IMR-90 (cell line): ENCODE results near the gene ELOVL5. TPM values are rescaled to one million over a fixed set of nuclear protein-coding genes. Genes with fewer than 3 reads are reported as not detected.

ENCODE experiments used
- ATAC-seq: fragments of 200-7000 bp; cut with Tn5 transposase; 2 replicates; pipeline ENCODE4 v1.9.1; 2020; ENCODE audit warnings: low read depth, mild to moderate bottlenecking, moderate library complexity
- BruUV-seq: library from RNA; stranded (reverse); fragments of 400-500 nt; replicated peaks from 2 replicates; lab custom pipeline; 2021; lab: Mats Ljungman, UMichigan
- CTCF ChIA-PET: fragments of 300-600 bp; formaldehyde crosslinking; extraction: SDS; loops from one replicate; lab custom pipeline; 2021; ENCODE audit warnings: antibody characterized with exemption; lab: Yijun Ruan, JAX
- POLR2A ChIA-PET: fragments of 300-600 bp; sonication (Branson Sonifier 250); formaldehyde crosslinking; loops from one replicate; lab custom pipeline; 2022; ENCODE audit warnings: antibody characterized with exemption; ENCODE audit not compliant: unreplicated experiment; lab: Charles Lee
- DNase-seq: peaks from one replicate; pipeline ENCODE4 v3.0.0; 2013
- H2AFZ ChIP-seq: replicated peaks from 2 replicates; pipeline ENCODE3; 2013; ENCODE audit warnings: low read length, mild to moderate bottlenecking; ENCODE audit not compliant: poor library complexity
- H2AK5ac ChIP-seq: 2 replicates; pipeline ENCODE4 v1.6.1; 2013; ENCODE audit warnings: low read depth, low read length, inconsistent platforms
- H2AK9ac ChIP-seq: replicated peaks from 2 replicates; pipeline ENCODE3; 2013; ENCODE audit warnings: mild to moderate bottlenecking, low read depth, low read length, moderate library complexity; ENCODE audit not compliant: poor library complexity
- H2BK120ac ChIP-seq: 2 replicates; pipeline ENCODE4 v1.6.1; 2013; ENCODE audit warnings: low read depth, low read length, inconsistent platforms
- H2BK15ac ChIP-seq: 3 replicates; pipeline ENCODE4 v1.6.1; 2013; ENCODE audit warnings: low read depth, low read length, inconsistent platforms
- H2BK20ac ChIP-seq: 2 replicates; pipeline ENCODE4 v1.6.1; 2013; ENCODE audit warnings: low read depth, mild to moderate bottlenecking, inconsistent platforms, low read length, moderate library complexity
- H2BK5ac ChIP-seq: 2 replicates; pipeline ENCODE4 v1.6.1; 2013; ENCODE audit warnings: mild to moderate bottlenecking, low read depth, low read length, inconsistent platforms; ENCODE audit not compliant: poor library complexity, severe bottlenecking
- H3K14ac ChIP-seq: replicated peaks from 2 replicates; pipeline ENCODE4 v1.6.1; 2013; ENCODE audit warnings: low read depth, low read length, inconsistent platforms
- H3K18ac ChIP-seq: 2 replicates; pipeline ENCODE4 v1.6.1; 2013; ENCODE audit warnings: low read depth, low read length, control low read depth
- H3K23ac ChIP-seq: 2 replicates; pipeline ENCODE4 v1.6.1; 2013; ENCODE audit warnings: low read depth, low read length, inconsistent platforms
- H3K27ac ChIP-seq: 2 replicates; pipeline ENCODE4 v1.5.1; 2013; ENCODE audit warnings: mild to moderate bottlenecking, control low read depth, low read length; ENCODE audit not compliant: insufficient read depth
- H3K27me3 ChIP-seq: 2 replicates; pipeline ENCODE4 v1.6.1; 2013; ENCODE audit warnings: low read length; ENCODE audit not compliant: control insufficient read depth, insufficient read depth
- H3K36me3 ChIP-seq: 2 replicates; pipeline ENCODE4 v1.6.1; 2013; ENCODE audit warnings: low read length, mixed read lengths; ENCODE audit not compliant: control insufficient read depth, insufficient read depth
- H3K4ac ChIP-seq: 2 replicates; pipeline ENCODE4 v1.6.1; 2013; ENCODE audit warnings: low read depth, low read length, inconsistent platforms
- H3K4me1 ChIP-seq: 2 replicates; pipeline ENCODE4 v1.6.1; 2013; ENCODE audit warnings: low read length, mixed read lengths; ENCODE audit not compliant: control insufficient read depth, insufficient read depth
- H3K4me2 ChIP-seq: 2 replicates; pipeline ENCODE4 v1.6.1; 2013; ENCODE audit warnings: low read depth, mild to moderate bottlenecking, control low read depth, low read length, moderate library complexity
- H3K4me3 ChIP-seq: 2 replicates; pipeline ENCODE4 v1.5.1; 2013; ENCODE audit warnings: low read depth, mild to moderate bottlenecking, control low read depth, low read length, moderate library complexity; ENCODE audit not compliant: insufficient read depth
- H3K56ac ChIP-seq: 2 replicates; pipeline ENCODE4 v1.6.1; 2013; ENCODE audit warnings: low read length, inconsistent platforms; ENCODE audit not compliant: insufficient read depth; ENCODE audit errors: extremely low read depth
- H3K79me1 ChIP-seq, 2 experiments: 2 replicates each; pipeline ENCODE4 v1.6.1; 2013; ENCODE audit warnings: low read length in 2 of 2, inconsistent platforms in 1 of 2, low read depth in 1 of 2
- H3K9ac ChIP-seq: 2 replicates; pipeline ENCODE4 v1.6.1; 2013; ENCODE audit warnings: low read depth, low read length, control low read depth
- H3K9me1 ChIP-seq: 2 replicates; pipeline ENCODE4 v1.6.1; 2013; ENCODE audit warnings: low read length, inconsistent platforms; ENCODE audit not compliant: insufficient read depth
- H3K9me3 ChIP-seq: 2 replicates; pipeline ENCODE4 v1.6.1; 2013; ENCODE audit warnings: low read length; ENCODE audit not compliant: control insufficient read depth, insufficient read depth
- H4K20me1 ChIP-seq: 2 replicates; pipeline ENCODE4 v1.6.1; 2013; ENCODE audit warnings: low read length, inconsistent platforms; ENCODE audit not compliant: insufficient read depth
- H4K5ac ChIP-seq: 2 replicates; pipeline ENCODE4 v1.6.1; 2013; ENCODE audit warnings: mild to moderate bottlenecking, low read depth, low read length, control low read depth
- H4K8ac ChIP-seq, 2 experiments: 2 replicates each; pipeline ENCODE4 v1.6.1; 2013; ENCODE audit warnings: low read depth in 2 of 2, low read length in 2 of 2, control low read depth in 1 of 2, inconsistent platforms in 1 of 2
- H4K91ac ChIP-seq: 2 replicates; pipeline ENCODE4 v1.6.1; 2013; ENCODE audit warnings: low read depth, low read length, inconsistent platforms; ENCODE audit not compliant: insufficient read depth
- CHD1 ChIP-seq: IDR thresholded peaks from 2 replicates; pipeline ENCODE4 v1.6.1; 2012; ENCODE audit warnings: low read depth, low read length, improper control_type of control experiment
- CTCF ChIP-seq: conservative IDR thresholded peaks from 2 replicates; pipeline ENCODE4 v1.5.1; 2012; ENCODE audit warnings: mild to moderate bottlenecking, low read depth, low read length, improper control_type of control experiment
- MAFK ChIP-seq: IDR thresholded peaks from 2 replicates; pipeline ENCODE4 v1.6.1; 2012; ENCODE audit warnings: low read depth, low read length, improper control_type of control experiment
- MAZ ChIP-seq: IDR thresholded peaks from 2 replicates; pipeline ENCODE4 v1.6.1; 2012; ENCODE audit warnings: low read depth, mild to moderate bottlenecking, low read length, improper control_type of control experiment, moderate library complexity, borderline replicate concordance
- NFE2L2 ChIP-seq: fragments of 150-350 bp; IDR thresholded peaks from 2 replicates; pipeline ENCODE4 v1.6.1; 2016; ENCODE audit warnings: low read depth, mild to moderate bottlenecking, low read length
- SMC3 ChIP-seq: fragments of 150-350 bp; IDR thresholded peaks from 2 replicates; pipeline ENCODE4 v1.6.1; 2016; ENCODE audit warnings: low read depth, mild to moderate bottlenecking, antibody characterized with exemption, low read length, moderate library complexity
- WGBS, 2 experiments: methylation state at CpG; one replicate each; pipeline versions ENCODE4 v1.1.5 to v1.1.7; 2013; ENCODE audit warnings: missing lambda C conversion rate in 2 of 2; ENCODE audit not compliant: insufficient read length in 1 of 2; ENCODE audit errors: extremely low coverage in 2 of 2; 5-methylcytosine and 5-hydroxymethylcytosine counted together
- dilution Hi-C: fragments of 300-500 bp; cut with HindIII; formaldehyde crosslinking; loops from one replicate; pipeline ENCODE4 v1.14.3; 2018; ENCODE audit warnings: low sequenced_read_pairs; ENCODE audit not compliant: unreplicated experiment
- in situ Hi-C: fragments of 300-500 bp; cut with MboI; formaldehyde crosslinking; loops from 3 replicates; pipeline ENCODE4 v1.14.3; 2019; ENCODE audit warnings: low sequenced_read_pairs, inconsistent platforms, mixed read lengths
- intact Hi-C: fragments of 100-400 bp; cut with micrococcal nuclease; formaldehyde crosslinking; loops from 2 replicates; pipeline ENCODE4 v1.10.0; 2022
- polyA plus RNA-seq, 3 experiments: library from polyadenylated mRNA; depleted of rRNA; stranded (reverse); fragments of >200 nt; gene quantifications; 2 replicates each; pipeline ENCODE4 v1.2.3, GENCODE V29; 2012; ENCODE audit warnings: low replicate concordance in 1 of 3
- total RNA-seq: library from RNA; depleted of rRNA; stranded (reverse); fragments of >200 nt; gene quantifications from 2 replicates; pipeline ENCODE4 v1.2.3, GENCODE V29; 2012

The ELOVL5 gene
- total and polyA plus RNA-seq, 2 of the 4 experiments (the other 2 are of a cell fraction) = 32.1 to 42.3 TPM

GRCh38 chr6:53250176-53251032 lies 98.3 kb downstream of the ELOVL5 start:
- H3K9me3 ChIP-seq = no peaks in the 10 kb centered on the region
- peaks cover 3% of the 10 kb centered on the region; the same call in 1 of the 2 replicates for H3K9me1 ChIP-seq
- no peak overlapping the region for H3K9ac ChIP-seq
- no peak overlapping the region for H4K5ac ChIP-seq
- H3K23ac ChIP-seq = no peak overlapping the region
- no peak overlapping the region for H3K56ac ChIP-seq
- H3K18ac ChIP-seq = no peak overlapping the region
- in situ Hi-C loops (no loop called here), dilution Hi-C loops (no loop called here), intact Hi-C loops (no loop called here)
- H3K4me1 ChIP-seq = peaks cover 2% of the 10 kb centered on the region
- H2BK120ac ChIP-seq = no peak overlapping the region
- H3K4ac ChIP-seq = no peak overlapping the region
- DNase-seq (peak; percentile 37), ATAC-seq (peak; percentile 48; the same call in 1 of the 2 replicates)
- no peak overlapping the region for H2AK9ac ChIP-seq
- H3K27me3 ChIP-seq = peaks cover 13% of the 10 kb centered on the region
- H3K36me3 ChIP-seq = no peaks in the 10 kb centered on the region
- no TSS peak for BruUV-seq
- no peak overlapping the region for H2BK5ac ChIP-seq
- H3K79me1 ChIP-seq = no peaks in the 10 kb centered on the region
- H4K20me1 ChIP-seq = no peaks in the 10 kb centered on the region
- no peak overlapping the region for H2BK20ac ChIP-seq
- no peak for TF ChIP-seq CTCF
- TF ChIP-seq SMC3 = no peak
- no peak for TF ChIP-seq MAZ
- no peak for TF ChIP-seq NFE2L2
- no peak for TF ChIP-seq MAFK
- no peak for TF ChIP-seq CHD1
- no peak overlapping the region for H2AFZ ChIP-seq
- WGBS, 2 experiments = 95% methylated on average over 3 of the region's 8 CpGs; no CpG with 5 or more reads in 1 of the 2 experiments
- no peak overlapping the region for H3K4me2 ChIP-seq
- H3K27ac ChIP-seq = no peak overlapping the region
- no peak overlapping the region for H2AK5ac ChIP-seq
- no peak overlapping the region for H3K4me3 ChIP-seq
- CTCF ChIA-PET = interaction anchor here (0.9 kb wide), 2 partner anchors 16 to 44 kb away, joined by 3 to 5 read pairs; no protein-coding TSS in a partner anchor
- peak overlapping the region; percentile 41; the same call in 1 of the 2 replicates for H3K14ac ChIP-seq
- no peak overlapping the region for H4K91ac ChIP-seq
- POLR2A ChIA-PET = no interaction called here
- no peak overlapping the region for H4K8ac ChIP-seq
- no peak overlapping the region for H2BK15ac ChIP-seq
